GM18505 (cell line): ENCODE measurements around the gene PSG7.
"Not testable (repeated sequence)": the region's sequence is repeated elsewhere in the genome, so short reads cannot be mapped to it uniquely, and the experiment has no call there.

Source experiments
- ATAC-seq: cut with Tn5 transposase; IDR thresholded peaks from one replicate; pipeline ENCODE4 v1.9.1; 2021; ENCODE audit not compliant: unreplicated experiment
- POLR2A ChIP-seq: IDR thresholded peaks from 4 replicates; pipeline ENCODE4 v1.6.1; 2011; ENCODE audit warnings: borderline replicate concordance; ENCODE audit not compliant: insufficient read depth, insufficient read length; ENCODE audit errors: extremely low read depth

Gene PSG7

GRCh38 chr19:42937107-42937506, at the start of gene PSG7:
Gene PSG7, minus strand, starts transcription at chr19:42937207. Its CDS starts 131 bp downstream, at chr19:42937076.
- ATAC-seq, result not testable (repeated sequence)

GRCh38 chr19:42985588-42985987, 48.6 kb upstream of the PSG7 start:
- no peak for TF ChIP-seq POLR2A
- ATAC-seq, result no peak

- ATAC-seq, result not testable (repeated sequence)
These were observed 45.1 kb upstream of the PSG7 start for GRCh38 chr19:42982111-42982510.

- ATAC-seq, result not testable (repeated sequence)
These were observed 34.4 kb upstream of the PSG7 start for GRCh38 chr19:42971451-42971850.

GRCh38 chr19:42965176-42965575, 28.2 kb upstream of the PSG7 start:
- no peak for ATAC-seq
- TF ChIP-seq POLR2A, result no peak

- no peak for ATAC-seq
- TF ChIP-seq POLR2A, result no peak
These were observed 24.1 kb upstream of the PSG7 start for GRCh38 chr19:42961119-42961518.

- ATAC-seq, result not testable (repeated sequence)
These were observed 15.1 kb upstream of the PSG7 start for GRCh38 chr19:42952126-42952525.

- ATAC-seq, result not testable (repeated sequence)
These were observed 14.5 kb upstream of the PSG7 start for GRCh38 chr19:42951476-42951875.

- no peak for ATAC-seq
- TF ChIP-seq POLR2A, result no peak
These were observed 5.3 kb upstream of the PSG7 start for GRCh38 chr19:42942187-42942789.

- not testable (repeated sequence) for ATAC-seq
These were observed 2.3 kb downstream of the PSG7 start for GRCh38 chr19:42934726-42935125.

GRCh38 chr19:42934183-42934582, 2.8 kb downstream of the PSG7 start:
- not testable (repeated sequence) for ATAC-seq

- not testable (repeated sequence) for ATAC-seq
These were observed 3.6 kb downstream of the PSG7 start for GRCh38 chr19:42933412-42933811.

- ATAC-seq, result not testable (repeated sequence)
These were observed 4.4 kb downstream of the PSG7 start for GRCh38 chr19:42932485-42933101.

- not testable (repeated sequence) for ATAC-seq
These were observed 6.8 kb downstream of the PSG7 start for GRCh38 chr19:42930214-42930613.

GRCh38 chr19:42928896-42929295, 8.1 kb downstream of the PSG7 start:
- TF ChIP-seq POLR2A, result no peak
- ATAC-seq, result no peak

GRCh38 chr19:42926781-42927180, 10.2 kb downstream of the PSG7 start:
- no peak for ATAC-seq
- no peak for TF ChIP-seq POLR2A

- not testable (repeated sequence) for ATAC-seq
These were observed 13.9 kb downstream of the PSG7 start for GRCh38 chr19:42923106-42923505.

GRCh38 chr19:42920971-42921370, 16.0 kb downstream of the PSG7 start:
- not testable (repeated sequence) for ATAC-seq
